Left kidney (tissue), 8 donors: ENCODE data around the gene MRPS30. TPM values are rescaled to one million over a fixed set of nuclear protein-coding genes. Genes with fewer than 3 reads are reported as not detected.
"Not testable (repeated sequence)": the region's sequence is repeated elsewhere in the genome, so short reads cannot be mapped to it uniquely, and the experiment has no call there.

ENCODE experiments used
- DNase-seq: peaks from one replicate; pipeline ENCODE4 v3.0.0-alpha.2; 2013
- long read RNA-seq, 8 donors: transcript quantifications; one replicate each; lab custom pipeline, GENCODE V29; 2026
- polyA plus RNA-seq: library from polyadenylated mRNA; unstranded; fragments of 120-200 nt; gene quantifications from one replicate; pipeline ENCODE4 v1.2.1, GENCODE V29; 2013; ENCODE audit not compliant: insufficient read length

The MRPS30 gene
- polyA plus RNA-seq = 79.1 TPM
- long read RNA-seq, donor 1, transcript MRPS30-202 (5 exons, 1,678 nt) = major isoform, 17 of 22 reads
- long read RNA-seq, donor 1, partial matches to known transcripts = 5 of 22 reads
- long read RNA-seq, donor 1, other reads (novel, unspliced or antisense) = 0 of 22 reads
- long read RNA-seq, donor 2, transcript MRPS30-202 (5 exons, 1,678 nt) = major isoform, 8 of 8 reads
- long read RNA-seq, donor 2, partial matches to known transcripts = 0 of 8 reads
- long read RNA-seq, donor 2, other reads (novel, unspliced or antisense) = 0 of 8 reads
- long read RNA-seq, donor 3, transcript MRPS30-202 (5 exons, 1,678 nt) = major isoform, 8 of 8 reads
- long read RNA-seq, donor 3, partial matches to known transcripts = 0 of 8 reads
- long read RNA-seq, donor 3, other reads (novel, unspliced or antisense) = 0 of 8 reads
- long read RNA-seq, donor 4, partial matches to known transcripts = 0 of 1 reads
- long read RNA-seq, donor 4, other reads (novel, unspliced or antisense) = 0 of 1 reads
- long read RNA-seq, donor 5, transcript MRPS30-202 (5 exons, 1,678 nt) = major isoform, 25 of 25 reads
- long read RNA-seq, donor 5, partial matches to known transcripts = 0 of 25 reads
- long read RNA-seq, donor 5, other reads (novel, unspliced or antisense) = 0 of 25 reads
- long read RNA-seq, donor 6, transcript MRPS30-202 (5 exons, 1,678 nt) = major isoform, 12 of 17 reads
- long read RNA-seq, donor 6, partial matches to known transcripts = 5 of 17 reads
- long read RNA-seq, donor 6, other reads (novel, unspliced or antisense) = 0 of 17 reads
- long read RNA-seq, donor 7, transcript MRPS30-202 (5 exons, 1,678 nt) = major isoform, 16 of 21 reads
- long read RNA-seq, donor 7, partial matches to known transcripts = 5 of 21 reads
- long read RNA-seq, donor 7, other reads (novel, unspliced or antisense) = 0 of 21 reads
- long read RNA-seq, donor 8, full-length matches to known transcripts = 17 of 17 reads
- long read RNA-seq, donor 8, partial matches to known transcripts = 0 of 17 reads
- long read RNA-seq, donor 8, other reads (novel, unspliced or antisense) = 0 of 17 reads

GRCh38 chr5:44808435-44809214 is at the start of gene MRPS30:
Gene MRPS30, plus strand, starts transcription at chr5:44808947. Its CDS starts 16 bp downstream, at chr5:44808963.
- peak; percentile 100 for DNase-seq

- DNase-seq = no peak
These were observed 39.4 kb upstream of the MRPS30 start for GRCh38 chr5:44769200-44769876.

- no peak for DNase-seq
These were observed 38.9 kb upstream of the MRPS30 start for GRCh38 chr5:44769877-44770209.

GRCh38 chr5:44770780-44771717 is 37.7 kb upstream of the MRPS30 start:
- no peak for DNase-seq

DNA sequence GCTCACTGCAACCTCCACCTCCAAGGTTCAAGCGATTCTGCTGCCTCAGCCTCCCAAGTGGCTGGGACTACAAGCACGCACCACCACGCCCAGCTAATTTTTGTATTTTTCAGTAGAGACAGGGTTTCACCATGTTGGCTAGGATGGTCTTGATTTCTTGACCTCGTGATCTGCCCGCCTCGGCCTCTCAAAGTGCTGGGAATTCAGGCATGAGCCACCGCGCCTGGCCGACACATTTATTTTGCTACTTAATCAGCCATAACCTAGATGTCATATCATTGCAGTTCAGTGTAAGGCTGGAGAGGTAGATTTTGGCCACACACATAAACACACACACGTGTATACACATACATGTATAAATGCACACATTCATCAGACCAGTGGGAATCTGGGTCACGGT is 36.4 kb upstream of the MRPS30 start:
- DNase-seq = not testable (repeated sequence)

DNA sequence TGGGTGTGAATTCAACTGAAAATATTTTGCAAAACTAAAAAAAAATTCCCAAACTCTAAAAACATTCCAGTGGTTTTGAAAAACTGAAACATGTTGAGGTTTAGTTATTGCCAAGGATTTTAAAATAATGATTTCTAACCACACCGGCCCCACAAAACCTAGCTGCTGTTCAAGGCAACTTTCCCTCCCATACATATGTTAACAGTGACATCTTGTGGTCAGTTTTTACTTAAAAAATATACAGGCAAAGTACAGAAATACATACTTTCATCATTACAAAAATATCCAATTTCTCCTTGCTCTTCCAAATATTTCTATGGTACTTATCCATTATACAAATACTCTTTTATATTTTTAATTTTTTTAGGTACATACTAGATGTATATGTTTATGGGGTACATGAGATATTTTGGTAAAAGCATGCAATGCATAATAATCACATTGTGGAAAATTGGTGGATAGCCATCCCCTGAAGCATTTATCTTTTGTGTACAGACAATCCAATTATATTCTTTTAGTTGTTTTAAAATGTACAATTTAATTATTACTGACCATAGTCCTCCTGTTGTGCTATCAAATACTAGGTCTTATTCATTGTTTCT is 34.4 kb upstream of the MRPS30 start:
- peak; percentile 38 for DNase-seq

GRCh38 chr5:44779167-44779566 is 29.6 kb upstream of the MRPS30 start:
- no peak for DNase-seq

DNA sequence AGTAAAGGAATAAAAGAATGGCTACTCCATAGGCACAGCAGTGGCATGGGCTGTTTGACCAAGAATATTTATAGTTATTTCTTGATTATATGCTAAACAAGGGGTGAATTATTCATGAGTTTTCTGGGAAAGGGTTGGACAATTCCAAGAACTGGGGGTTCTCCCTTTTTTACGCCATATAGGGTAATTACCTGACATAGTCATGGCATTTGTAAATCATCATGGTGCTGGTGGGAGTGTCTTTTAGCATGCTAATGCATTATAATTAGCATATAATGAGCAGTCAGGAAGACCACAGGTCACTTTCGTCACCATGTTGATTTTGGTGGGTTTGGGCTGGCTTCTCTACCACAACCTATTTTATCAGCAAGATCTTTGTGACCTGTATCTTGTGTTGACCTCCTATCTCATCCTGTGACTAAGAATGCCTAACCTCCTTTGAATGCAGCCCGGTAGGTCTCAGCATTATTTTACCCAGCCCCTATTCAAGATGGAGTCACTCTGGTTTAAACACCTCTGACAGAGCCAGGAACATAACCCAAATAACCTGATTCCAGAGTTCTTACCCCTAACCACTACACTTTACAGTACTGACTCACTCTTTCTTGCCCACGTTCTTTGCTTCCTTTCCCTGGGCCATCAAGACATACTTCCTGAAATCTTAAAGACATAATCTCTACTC is 25.0 kb upstream of the MRPS30 start:
- DNase-seq = no peak

GRCh38 chr5:44787731-44788130 is 21.0 kb upstream of the MRPS30 start:
- no peak for DNase-seq

DNA sequence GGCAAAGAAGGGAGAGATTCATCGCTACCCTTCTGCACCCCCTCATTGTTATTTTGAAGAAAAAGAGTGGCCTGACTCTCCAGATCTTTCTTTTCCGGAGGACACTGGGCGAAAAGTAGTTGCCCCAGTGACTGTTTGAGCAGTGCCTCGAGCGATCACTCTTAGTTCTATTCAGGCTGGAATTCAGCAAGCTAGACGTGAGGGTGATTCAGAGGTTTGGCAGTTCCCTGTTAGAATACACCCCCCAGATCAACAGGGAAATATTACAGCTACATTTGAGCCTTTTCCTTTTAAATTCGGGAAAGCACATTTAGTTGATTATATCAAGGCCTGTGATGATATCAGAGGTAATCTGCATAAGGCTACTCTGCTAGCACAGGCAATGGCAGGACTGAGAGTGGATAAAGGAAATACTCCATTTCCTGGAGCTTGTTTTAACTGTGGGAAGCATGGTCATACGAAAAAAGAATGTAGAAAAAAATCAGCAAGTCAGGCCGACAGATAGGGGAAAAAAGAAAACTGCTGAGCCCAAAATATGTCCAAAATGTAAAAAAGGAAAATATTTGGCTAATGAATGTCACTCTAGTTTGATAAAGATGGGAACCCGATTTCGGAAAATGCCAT is 19.3 kb upstream of the MRPS30 start:
- DNase-seq = not testable (repeated sequence)

DNA sequence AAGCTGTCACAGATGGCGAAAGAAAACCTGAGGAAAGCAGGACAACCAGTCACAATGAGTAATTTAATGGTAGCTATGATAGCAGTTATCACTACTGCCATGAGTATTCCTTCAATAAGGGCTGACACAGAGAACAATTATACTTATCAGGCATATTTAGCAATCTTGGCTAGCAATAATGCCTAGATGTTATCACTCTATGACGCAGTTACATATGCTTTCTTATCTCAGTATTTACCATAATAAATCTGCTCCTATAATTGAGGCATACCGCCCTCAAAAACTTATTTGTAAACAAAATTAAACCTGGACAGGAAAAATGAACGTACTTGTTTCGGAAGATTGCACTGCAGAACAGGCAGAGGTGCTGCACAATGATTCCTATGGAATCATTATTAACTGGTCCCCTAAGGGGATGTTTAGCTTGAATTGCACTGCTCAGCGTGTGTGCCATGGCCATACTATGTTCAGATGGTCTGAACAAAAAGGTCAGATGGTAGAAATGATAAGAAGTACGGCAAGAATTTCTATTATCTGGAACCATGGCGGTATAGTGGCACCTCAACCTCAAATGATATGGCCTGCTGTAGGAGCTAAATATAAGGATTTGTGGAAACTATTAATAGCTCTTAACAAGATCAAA is 16.6 kb upstream of the MRPS30 start:
- DNase-seq = not testable (repeated sequence)

GRCh38 chr5:44794371-44794770 is 14.4 kb upstream of the MRPS30 start:
- no peak for DNase-seq

- DNase-seq = no peak
These were observed 13.3 kb upstream of the MRPS30 start for GRCh38 chr5:44795496-44795895.

GRCh38 chr5:44797841-44798240 is 10.9 kb upstream of the MRPS30 start:
- no peak for DNase-seq

DNA sequence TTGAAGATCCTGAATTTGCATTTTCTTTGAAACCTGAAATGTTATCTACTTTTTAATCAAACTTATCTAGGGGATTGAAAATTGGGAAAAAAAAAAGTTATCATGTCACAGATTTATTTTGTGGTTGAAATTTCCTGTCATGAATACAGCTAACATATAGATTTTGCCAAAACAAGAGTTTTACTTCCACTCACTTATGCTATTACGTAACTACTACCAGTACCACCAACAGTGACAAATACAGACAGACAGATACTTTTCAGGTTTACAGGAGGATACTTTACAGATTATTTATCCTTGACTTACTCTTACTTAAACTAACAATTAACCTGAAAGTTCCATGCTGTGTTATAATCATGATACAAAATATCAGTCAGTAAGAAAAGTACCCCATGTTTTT is 6.8 kb upstream of the MRPS30 start:
- no peak for DNase-seq

GRCh38 chr5:44806608-44807007 is 2.1 kb upstream of the MRPS30 start:
- DNase-seq = no peak

DNA sequence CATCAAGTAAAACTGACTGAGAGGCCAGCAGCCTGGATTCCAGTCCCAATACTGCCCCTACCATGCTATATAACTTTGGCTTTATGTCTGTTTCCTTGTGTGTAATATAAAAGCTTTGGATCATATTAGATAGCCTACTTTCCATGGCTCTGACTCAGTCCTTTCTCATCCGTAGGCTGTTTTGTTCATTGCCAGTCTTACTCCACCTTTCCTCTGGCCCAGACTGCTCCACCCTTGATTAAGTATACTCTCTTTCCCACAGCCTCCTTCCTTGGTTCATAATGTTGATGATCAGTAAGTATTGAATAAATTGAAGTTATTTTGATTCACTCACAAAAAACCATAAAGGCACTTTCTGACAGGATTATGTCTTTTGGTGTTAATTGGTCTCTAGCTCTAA is 1.5 kb upstream of the MRPS30 start:
- DNase-seq = no peak
